ENCODE results near the gene PDXDC1. TPM values are rescaled to one million over a fixed set of nuclear protein-coding genes. Genes with fewer than 3 reads are reported as not detected.

The PDXDC1 gene
- total RNA-seq, 1 donor from 2014 or later = 69.1 TPM

DNA sequence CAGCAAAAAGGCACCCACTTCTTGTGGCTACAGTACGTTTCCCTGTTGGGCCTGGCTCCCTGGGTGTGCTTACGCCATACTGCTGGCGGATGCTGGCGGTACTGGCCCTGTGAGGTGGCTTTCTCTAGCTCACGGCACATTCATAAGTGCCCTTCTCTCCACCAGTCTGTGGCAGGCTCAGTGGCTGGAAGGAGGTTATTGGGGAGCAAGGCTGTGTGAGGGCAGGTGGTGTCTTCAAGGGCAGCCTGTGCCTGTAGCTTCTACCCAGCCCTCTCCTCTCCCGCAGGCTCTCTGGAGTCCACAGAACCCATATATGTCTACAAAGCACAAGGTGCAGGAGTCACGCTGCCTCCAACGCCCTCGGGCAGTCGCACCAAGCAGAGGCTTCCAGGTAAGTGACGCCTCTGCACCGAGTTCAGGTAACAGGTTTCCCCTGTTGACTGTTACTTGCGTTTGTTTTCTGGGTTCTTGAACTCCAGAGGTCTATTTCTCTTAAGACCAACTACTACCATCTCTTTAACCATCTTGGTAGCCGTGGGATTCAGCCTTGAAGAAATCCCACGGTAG, 60.4 kb downstream of the PDXDC1 start:
- Histone ChIP-seq H3K9ac (no peak overlapping the region), H3K27me3 (no peaks in the 10 kb centered on the region), H3K4me3 (no peak overlapping the region), H3K4me2 (no peak overlapping the region), H4K20me1 (ENCODE audit: low read depth) (no peaks in the 10 kb centered on the region), H2AFZ (replicated peaks) (no peak overlapping the region), H3K9me3 (ENCODE audit: low read depth) (no peaks in the 10 kb centered on the region), H3K4me1 (no peaks in the 10 kb centered on the region), H3F3A (ENCODE audit: low read depth) (no peaks in the 10 kb centered on the region), H3K36me3 (no peaks in the 10 kb centered on the region), H3K27ac (no peak overlapping the region), H3K79me2 (ENCODE audit: low read depth) (no peaks in the 10 kb centered on the region)
- Mint-ChIP-seq H3K4me1 (peaks cover 4% of the 10 kb centered on the region), H3K27me3 (ENCODE audit: insufficient read depth, low read depth) (peaks cover 3% of the 10 kb centered on the region), H3K27ac (no peak overlapping the region), H3K36me3 (peaks cover 31% of the 10 kb centered on the region), H3K9me3 (no peaks in the 10 kb centered on the region), H3K4me3 (no peak overlapping the region)
- no peak for TF ChIP-seq EZH2 (IDR thresholded peaks at IDR 0.05)
- no peak for TF ChIP-seq EZH2phosphoT487 (IDR thresholded peaks at IDR 0.05)
- TF ChIP-seq, protein P1, sequence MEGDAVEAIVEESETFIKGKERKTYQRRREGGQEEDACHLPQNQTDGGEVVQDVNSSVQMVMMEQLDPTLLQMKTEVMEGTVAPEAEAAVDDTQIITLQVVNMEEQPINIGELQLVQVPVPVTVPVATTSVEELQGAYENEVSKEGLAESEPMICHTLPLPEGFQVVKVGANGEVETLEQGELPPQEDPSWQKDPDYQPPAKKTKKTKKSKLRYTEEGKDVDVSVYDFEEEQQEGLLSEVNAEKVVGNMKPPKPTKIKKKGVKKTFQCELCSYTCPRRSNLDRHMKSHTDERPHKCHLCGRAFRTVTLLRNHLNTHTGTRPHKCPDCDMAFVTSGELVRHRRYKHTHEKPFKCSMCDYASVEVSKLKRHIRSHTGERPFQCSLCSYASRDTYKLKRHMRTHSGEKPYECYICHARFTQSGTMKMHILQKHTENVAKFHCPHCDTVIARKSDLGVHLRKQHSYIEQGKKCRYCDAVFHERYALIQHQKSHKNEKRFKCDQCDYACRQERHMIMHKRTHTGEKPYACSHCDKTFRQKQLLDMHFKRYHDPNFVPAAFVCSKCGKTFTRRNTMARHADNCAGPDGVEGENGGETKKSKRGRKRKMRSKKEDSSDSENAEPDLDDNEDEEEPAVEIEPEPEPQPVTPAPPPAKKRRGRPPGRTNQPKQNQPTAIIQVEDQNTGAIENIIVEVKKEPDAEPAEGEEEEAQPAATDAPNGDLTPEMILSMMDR (IDR thresholded peaks at IDR 0.05) = no peak
- no peak for DNase-seq (ENCODE audit: low spot score)

DNA sequence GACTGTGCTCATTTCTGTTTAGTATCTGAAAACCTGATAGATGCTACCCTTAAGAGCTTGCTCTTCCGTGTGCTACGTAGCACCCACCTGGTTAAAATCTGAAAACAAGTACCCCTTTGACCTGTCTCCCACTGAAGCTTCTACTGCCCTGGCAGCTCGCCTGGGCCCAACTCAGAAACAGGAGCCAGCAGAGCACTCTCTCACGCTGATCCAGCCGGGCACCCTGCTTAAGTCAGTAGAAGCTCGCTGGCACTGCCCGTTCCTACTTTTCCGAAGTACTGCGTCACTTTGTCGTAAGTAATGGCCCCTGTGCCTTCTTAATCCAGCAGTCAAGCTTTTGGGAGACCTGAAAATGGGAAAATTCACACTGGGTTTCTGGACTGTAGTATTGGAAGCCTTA, 62.2 kb downstream of the PDXDC1 start:
- Histone ChIP-seq H3K36me3 (no peaks in the 10 kb centered on the region), H3K4me3 (no peak overlapping the region), H3K9ac (no peak overlapping the region), H3K9me3 (ENCODE audit: low read depth) (no peaks in the 10 kb centered on the region), H3K79me2 (ENCODE audit: low read depth) (no peaks in the 10 kb centered on the region), H3K4me2 (no peak overlapping the region), H3K4me1 (no peaks in the 10 kb centered on the region), H4K20me1 (ENCODE audit: low read depth) (no peaks in the 10 kb centered on the region), H2AFZ (replicated peaks) (no peak overlapping the region), H3K27me3 (no peaks in the 10 kb centered on the region), H3F3A (ENCODE audit: low read depth) (no peaks in the 10 kb centered on the region), H3K27ac (no peak overlapping the region)
- H3K4me1 Mint-ChIP-seq = peaks cover 4% of the 10 kb centered on the region
- peaks cover 22% of the 10 kb centered on the region for H3K36me3 Mint-ChIP-seq
- DNase-seq (ENCODE audit: low spot score) = no peak
- no peak overlapping the region for H3K27ac Mint-ChIP-seq
- H3K9me3 Mint-ChIP-seq = no peaks in the 10 kb centered on the region
- TF ChIP-seq, protein P1 (IDR thresholded peaks at IDR 0.05) = no peak
- TF ChIP-seq EZH2 (IDR thresholded peaks at IDR 0.05) (no peak), EZH2phosphoT487 (IDR thresholded peaks at IDR 0.05) (no peak)
- H3K4me3 Mint-ChIP-seq = no peak overlapping the region
- H3K27me3 Mint-ChIP-seq (ENCODE audit: insufficient read depth, low read depth) = peaks cover 3% of the 10 kb centered on the region

DNA sequence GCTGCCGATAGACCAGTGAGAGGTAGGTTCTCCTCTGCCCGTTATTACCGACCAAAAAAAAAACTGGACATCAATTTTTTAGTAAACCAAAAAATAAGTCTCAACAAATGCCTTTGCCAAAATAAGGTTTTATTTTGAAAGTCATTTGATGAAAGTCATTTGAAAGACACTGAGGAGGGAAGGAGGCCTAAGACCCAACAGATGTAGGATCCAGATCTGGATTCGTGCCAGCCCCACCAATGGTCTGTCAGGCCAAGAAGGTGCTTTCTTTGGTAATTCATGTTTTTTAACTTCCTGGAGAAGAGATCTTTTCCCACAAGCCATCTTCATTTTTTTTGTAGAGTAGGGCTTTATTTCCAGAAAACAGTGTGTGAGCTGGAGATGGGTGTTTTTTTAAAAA, 62.9 kb downstream of the PDXDC1 start:
- H3K27me3 Mint-ChIP-seq (ENCODE audit: insufficient read depth, low read depth) = peaks cover 3% of the 10 kb centered on the region
- H3K27me3 ChIP-seq = no peaks in the 10 kb centered on the region
- no peaks in the 10 kb centered on the region for H3K9me3 ChIP-seq (ENCODE audit: low read depth)
- no peak overlapping the region for H3K27ac Mint-ChIP-seq
- no peaks in the 10 kb centered on the region for H3K79me2 ChIP-seq (ENCODE audit: low read depth)
- TF ChIP-seq, protein P1 (IDR thresholded peaks at IDR 0.05) = no peak
- TF ChIP-seq EZH2phosphoT487 (IDR thresholded peaks at IDR 0.05) (no peak), EZH2 (IDR thresholded peaks at IDR 0.05) (no peak)
- H3K4me3 ChIP-seq = no peak overlapping the region
- no peak overlapping the region for H3K27ac ChIP-seq
- no peaks in the 10 kb centered on the region for H3K4me1 ChIP-seq
- peaks cover 20% of the 10 kb centered on the region for H3K36me3 Mint-ChIP-seq
- H2AFZ ChIP-seq (replicated peaks) = no peak overlapping the region
- DNase-seq (ENCODE audit: low spot score) = no peak
- no peaks in the 10 kb centered on the region for H3K9me3 Mint-ChIP-seq
- H3K4me3 Mint-ChIP-seq = no peak overlapping the region
- H3K4me1 Mint-ChIP-seq = peaks cover 4% of the 10 kb centered on the region
- no peaks in the 10 kb centered on the region for H3F3A ChIP-seq (ENCODE audit: low read depth)
- H3K36me3 ChIP-seq = no peaks in the 10 kb centered on the region
- no peak overlapping the region for H3K4me2 ChIP-seq
- no peak overlapping the region for H3K9ac ChIP-seq
- no peaks in the 10 kb centered on the region for H4K20me1 ChIP-seq (ENCODE audit: low read depth)

Measured in neural progenitor cell (in vitro differentiated cells).